ES-I3 (cell line): Measurements from ENCODE around the gene C20orf96.
"Not testable (repeated sequence)": the region's sequence is repeated elsewhere in the genome, so short reads cannot be mapped to it uniquely, and the experiment has no call there.

Experiments used
- H3K36me3 ChIP-seq: 2 replicates; pipeline ENCODE4 v1.6.1; 2013; ENCODE audit warnings: mild to moderate bottlenecking, low read length, control low read depth, moderate library complexity; ENCODE audit not compliant: insufficient read depth
- H3K4me1 ChIP-seq: 2 replicates; pipeline ENCODE4 v1.6.1; 2013; ENCODE audit warnings: mild to moderate bottlenecking, control low read depth, low read length; ENCODE audit not compliant: insufficient read depth
- H3K9ac ChIP-seq: 2 replicates; pipeline ENCODE4 v1.6.1; 2013; ENCODE audit warnings: low read depth, mild to moderate bottlenecking, low read length, moderate library complexity
- H3K9me3 ChIP-seq: 2 replicates; pipeline ENCODE4 v1.6.1; 2013; ENCODE audit warnings: mild to moderate bottlenecking, low read length, moderate library complexity; ENCODE audit not compliant: control insufficient read depth, insufficient read depth

Gene C20orf96

DNA sequence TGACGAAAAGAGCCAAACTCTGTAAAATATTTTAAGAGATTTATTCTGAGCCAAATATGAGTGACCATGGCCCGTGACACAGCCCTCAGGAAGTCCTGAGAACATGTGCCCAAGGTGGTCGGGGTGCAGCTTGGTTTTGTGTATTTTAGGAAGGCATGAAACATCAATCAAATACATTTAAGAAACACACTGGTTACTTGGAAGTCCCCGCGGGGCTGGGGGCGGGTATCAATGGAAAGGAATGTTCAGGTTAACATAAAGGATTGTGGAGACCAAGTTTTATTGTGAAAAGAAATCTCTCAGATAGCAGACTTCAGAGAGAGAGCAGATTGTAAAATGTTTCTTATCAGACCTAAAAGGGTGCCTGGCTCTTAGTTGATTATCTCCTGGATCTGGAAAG lies 37.1 kb downstream of the C20orf96 start:
- H3K9me3 ChIP-seq, result not testable (repeated sequence)

GRCh38 chr20:252801-253200 lies 37.7 kb downstream of the C20orf96 start:
- 0 out of 2 replicates have a peak, but pooled peaks cover 7% of the 10 kb centered on the region for H3K9me3 ChIP-seq
- H3K36me3 ChIP-seq, result no peaks in the 10 kb centered on the region
- H3K9ac ChIP-seq, result no peak overlapping the region
- 0 out of 2 replicates have a peak, but pooled peaks cover 5% of the 10 kb centered on the region for H3K4me1 ChIP-seq

More for the DNA sequence above, 37.1 kb downstream of the C20orf96 start:
- not testable (repeated sequence) for H3K36me3 ChIP-seq, H3K4me1 ChIP-seq, H3K9ac ChIP-seq

DNA sequence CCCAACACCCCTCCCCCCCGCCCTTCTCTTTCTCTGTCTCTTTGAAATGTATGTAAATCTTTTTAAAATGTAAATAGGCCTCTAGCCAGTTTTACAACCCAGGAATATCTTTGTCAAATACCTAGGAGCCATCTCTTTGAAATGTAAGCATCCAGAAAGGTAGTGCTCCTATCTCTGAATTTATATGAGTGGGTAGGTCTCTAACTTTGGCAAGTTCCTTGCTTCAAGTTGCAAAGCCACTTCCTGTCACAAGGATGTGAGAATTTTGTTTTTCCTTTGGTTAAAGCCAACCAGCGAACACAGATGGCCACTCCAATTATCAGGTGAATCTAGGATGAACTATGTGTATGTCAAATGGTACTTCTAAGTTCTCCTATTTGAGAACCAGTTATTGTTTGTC lies 39.2 kb downstream of the C20orf96 start:
- Histone ChIP-seq H3K4me1 (0 out of 2 replicates have a peak, but pooled peaks cover 5% of the 10 kb centered on the region), H3K36me3 (no peaks in the 10 kb centered on the region), H3K9ac (no peak overlapping the region), H3K9me3 (0 out of 2 replicates have a peak, but pooled peaks cover 7% of the 10 kb centered on the region)

- Histone ChIP-seq H3K36me3 (no peaks in the 10 kb centered on the region), H3K4me1 (no peaks in the 10 kb centered on the region), H3K9ac (no peak overlapping the region), H3K9me3 (no peaks in the 10 kb centered on the region)
Observed at GRCh38 chr20:242905-243304, 47.6 kb downstream of the C20orf96 start.

- no peaks in the 10 kb centered on the region for H3K36me3 ChIP-seq
- H3K9me3 ChIP-seq, result no peaks in the 10 kb centered on the region
- H3K9ac ChIP-seq, result no peak overlapping the region
- no peaks in the 10 kb centered on the region for H3K4me1 ChIP-seq
Observed at GRCh38 chr20:237929-238328, 52.6 kb downstream of the C20orf96 start.

DNA sequence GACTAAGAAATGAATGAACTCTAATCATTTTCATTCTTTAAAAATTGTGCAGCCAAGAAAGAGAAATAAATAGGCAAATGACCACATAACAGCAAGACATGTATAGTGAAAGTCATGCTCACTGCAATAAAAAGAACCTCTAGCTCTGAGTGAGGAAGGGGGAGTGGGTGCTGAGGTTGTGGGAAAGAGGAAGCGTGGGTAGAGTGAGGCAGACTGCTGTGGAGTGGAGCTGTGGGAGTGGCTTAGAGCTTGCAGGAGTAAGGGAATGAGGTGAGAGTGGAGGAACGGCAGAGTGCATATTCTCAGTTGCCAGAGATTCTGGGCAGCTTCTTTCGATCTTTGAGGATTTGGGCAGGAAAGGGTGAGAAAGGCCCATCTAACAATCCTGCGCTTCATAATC lies 53.1 kb downstream of the C20orf96 start:
- H3K36me3 ChIP-seq, result no peaks in the 10 kb centered on the region
- H3K4me1 ChIP-seq, result no peaks in the 10 kb centered on the region
- no peaks in the 10 kb centered on the region for H3K9me3 ChIP-seq
- no peak overlapping the region for H3K9ac ChIP-seq

DNA sequence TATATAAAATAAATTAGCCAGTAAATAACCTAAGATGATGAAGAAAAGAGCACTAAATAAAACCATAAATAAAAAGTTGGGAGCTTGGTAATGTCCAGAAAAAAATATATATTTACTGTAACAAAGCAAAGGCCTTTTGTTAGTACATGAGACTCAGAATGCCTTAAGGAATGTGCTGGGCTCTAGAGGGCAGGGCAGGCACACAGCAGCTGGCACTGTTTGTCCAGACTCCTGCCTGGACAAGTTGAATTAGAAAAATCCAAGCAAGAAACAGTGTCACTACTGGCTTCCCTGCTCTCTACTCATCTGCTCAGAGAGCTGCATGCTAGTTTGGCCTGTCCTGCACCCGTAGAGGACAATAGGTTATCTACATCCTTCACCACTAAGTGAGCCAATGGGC lies 54.7 kb downstream of the C20orf96 start:
- H3K4me1 ChIP-seq, result no peaks in the 10 kb centered on the region
- no peaks in the 10 kb centered on the region for H3K36me3 ChIP-seq
- H3K9me3 ChIP-seq, result no peaks in the 10 kb centered on the region
- H3K9ac ChIP-seq, result no peak overlapping the region

DNA sequence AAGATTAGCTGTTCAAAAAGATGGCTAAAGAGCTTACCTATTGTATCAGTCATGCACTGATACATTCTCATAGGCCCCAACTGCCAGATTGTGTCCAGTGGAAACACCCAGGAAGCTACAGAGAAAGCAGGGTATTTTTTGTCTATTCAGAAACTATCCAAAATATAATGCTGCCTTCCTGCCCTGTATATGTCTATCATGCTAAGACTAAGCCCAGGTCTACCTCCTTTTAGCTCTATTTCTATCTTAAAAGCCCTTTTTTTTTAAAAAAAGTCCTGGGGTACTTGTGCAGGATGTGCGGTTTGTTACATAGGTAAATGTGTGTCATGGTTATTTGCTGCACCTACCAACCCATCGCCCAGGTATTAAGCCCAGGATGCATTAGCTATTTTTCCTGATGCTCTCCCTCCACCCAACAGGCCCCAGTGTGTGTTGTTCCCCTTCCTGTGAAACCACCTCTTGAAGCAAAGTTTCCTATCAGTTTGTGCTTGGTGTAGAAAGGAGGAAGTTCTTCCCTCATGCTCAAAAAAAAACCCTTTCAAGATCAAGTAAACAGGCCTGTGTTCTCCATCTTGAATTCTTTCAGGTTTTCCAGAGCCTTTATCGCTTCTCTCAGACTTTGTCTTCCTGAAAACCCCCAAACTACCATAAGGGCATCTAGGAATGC lies 63.0 kb downstream of the C20orf96 start:
- no peak overlapping the region for H3K9ac ChIP-seq
- no peaks in the 10 kb centered on the region for H3K9me3 ChIP-seq
- no peaks in the 10 kb centered on the region for H3K36me3 ChIP-seq
- no peaks in the 10 kb centered on the region for H3K4me1 ChIP-seq

GRCh38 chr20:226958-227357 lies 63.6 kb downstream of the C20orf96 start, which contains the start of gene DEFB129:
DEFB129 (plus strand) TSS chr20:227258; CDS start chr20:227289, 31 bp downstream.
- Histone ChIP-seq H3K4me1 (no peaks in the 10 kb centered on the region), H3K9ac (no peak within 1 kb of the TSS), H3K36me3 (no peaks in the 10 kb centered on the region), H3K9me3 (no peaks in the 10 kb centered on the region)

DNA sequence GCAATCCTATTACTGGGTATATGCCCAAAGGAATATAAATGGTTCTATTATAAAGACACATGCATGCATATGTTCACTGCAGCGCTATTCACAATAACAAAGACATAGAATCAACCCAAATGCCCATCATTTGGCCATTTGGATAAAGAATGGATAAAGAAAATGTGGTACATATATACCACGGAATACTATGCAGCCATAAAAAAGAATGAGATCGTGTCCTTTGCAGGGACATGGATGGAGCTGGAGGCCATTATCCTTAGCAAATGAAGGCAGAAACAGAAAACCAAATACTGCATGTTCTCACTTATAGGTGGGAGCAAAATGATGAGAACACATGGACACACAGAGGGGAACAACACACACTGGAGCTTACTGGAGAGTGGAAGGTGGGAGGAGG lies 64.7 kb downstream of the C20orf96 start:
- not testable (repeated sequence) for H3K36me3 ChIP-seq, H3K4me1 ChIP-seq, H3K9ac ChIP-seq, H3K9me3 ChIP-seq

GRCh38 chr20:221258-221830 lies 69.2 kb downstream of the C20orf96 start:
- H3K36me3 ChIP-seq, result no peaks in the 10 kb centered on the region
- H3K4me1 ChIP-seq, result no peaks in the 10 kb centered on the region; the same call in 1 of the 2 replicates
- no peak overlapping the region for H3K9ac ChIP-seq
- H3K9me3 ChIP-seq, result no peaks in the 10 kb centered on the region
